ENCODE measurements around the gene SGCA.

Gene SGCA

GRCh38 chr17:50136096-50136687, 29.6 kb upstream of the SGCA start:
- no peak for DNase-seq (ENCODE audit: low read depth)
- H3K9ac ChIP-seq (ENCODE audit: low read length) = no peak overlapping the region
- no peaks in the 10 kb centered on the region for H3K27me3 ChIP-seq (replicated peaks; ENCODE audit: control insufficient read depth, insufficient read depth, low read length)
- H3K4me1 ChIP-seq (ENCODE audit: control insufficient read depth, insufficient read depth, low read length) = peaks cover 11% of the 10 kb centered on the region
- H3K4me3 ChIP-seq (ENCODE audit: low read length) = no peak overlapping the region
- H3K9me3 ChIP-seq (ENCODE audit: control insufficient read depth, low read length) = no peaks in the 10 kb centered on the region
- peaks cover 59% of the 10 kb centered on the region for H3K36me3 ChIP-seq (ENCODE audit: control insufficient read depth, insufficient read depth, low read length, severe bottlenecking)

GRCh38 chr17:50137042-50137441, 28.8 kb upstream of the SGCA start:
- no peak for DNase-seq (ENCODE audit: low read depth)
- Histone ChIP-seq H3K27me3 (replicated peaks; ENCODE audit: control insufficient read depth, insufficient read depth, low read length) (no peaks in the 10 kb centered on the region), H3K36me3 (ENCODE audit: control insufficient read depth, insufficient read depth, low read length, severe bottlenecking) (peaks cover 68% of the 10 kb centered on the region), H3K9ac (ENCODE audit: low read length) (no peak overlapping the region), H3K4me3 (ENCODE audit: low read length) (no peak overlapping the region), H3K9me3 (ENCODE audit: control insufficient read depth, low read length) (no peaks in the 10 kb centered on the region), H3K4me1 (ENCODE audit: control insufficient read depth, insufficient read depth, low read length) (peaks cover 11% of the 10 kb centered on the region)

GRCh38 chr17:50139185-50139783, 26.5 kb upstream of the SGCA start:
- no peaks in the 10 kb centered on the region for H3K27me3 ChIP-seq (replicated peaks; ENCODE audit: control insufficient read depth, insufficient read depth, low read length)
- no peak for DNase-seq (ENCODE audit: low read depth)
- H3K9ac ChIP-seq (ENCODE audit: low read length) = no peak overlapping the region
- no peaks in the 10 kb centered on the region for H3K4me1 ChIP-seq (ENCODE audit: control insufficient read depth, insufficient read depth, low read length)
- peaks cover 88% of the 10 kb centered on the region for H3K36me3 ChIP-seq (ENCODE audit: control insufficient read depth, insufficient read depth, low read length, severe bottlenecking)
- no peak overlapping the region for H3K4me3 ChIP-seq (ENCODE audit: low read length)
- no peaks in the 10 kb centered on the region for H3K9me3 ChIP-seq (ENCODE audit: control insufficient read depth, low read length)

- Histone ChIP-seq H3K4me3 (ENCODE audit: low read length) (no peak overlapping the region), H3K4me1 (ENCODE audit: control insufficient read depth, insufficient read depth, low read length) (peaks cover 8% of the 10 kb centered on the region), H3K36me3 (ENCODE audit: control insufficient read depth, insufficient read depth, low read length, severe bottlenecking) (peaks cover 97% of the 10 kb centered on the region), H3K27me3 (replicated peaks; ENCODE audit: control insufficient read depth, insufficient read depth, low read length) (no peaks in the 10 kb centered on the region), H3K9ac (ENCODE audit: low read length) (no peak overlapping the region), H3K9me3 (ENCODE audit: control insufficient read depth, low read length) (no peaks in the 10 kb centered on the region)
- peak; percentile 79 for DNase-seq (ENCODE audit: low read depth)
Observed at GRCh38 chr17:50139950-50140885, 25.6 kb upstream of the SGCA start.

- DNase-seq (ENCODE audit: low read depth) = no peak
- Histone ChIP-seq H3K27me3 (replicated peaks; ENCODE audit: control insufficient read depth, insufficient read depth, low read length) (no peaks in the 10 kb centered on the region), H3K4me1 (ENCODE audit: control insufficient read depth, insufficient read depth, low read length) (peaks cover 18% of the 10 kb centered on the region), H3K9me3 (ENCODE audit: control insufficient read depth, low read length) (no peaks in the 10 kb centered on the region), H3K4me3 (ENCODE audit: low read length) (no peak overlapping the region), H3K36me3 (ENCODE audit: control insufficient read depth, insufficient read depth, low read length, severe bottlenecking) (peaks cover 88% of the 10 kb centered on the region), H3K9ac (ENCODE audit: low read length) (no peak overlapping the region)
Observed at GRCh38 chr17:50141026-50141744, 24.6 kb upstream of the SGCA start.

GRCh38 chr17:50141745-50142110, 24.1 kb upstream of the SGCA start:
- no peak overlapping the region for H3K9ac ChIP-seq (ENCODE audit: low read length)
- peaks cover 83% of the 10 kb centered on the region for H3K36me3 ChIP-seq (ENCODE audit: control insufficient read depth, insufficient read depth, low read length, severe bottlenecking)
- H3K27me3 ChIP-seq (replicated peaks; ENCODE audit: control insufficient read depth, insufficient read depth, low read length) = no peaks in the 10 kb centered on the region
- peaks cover 23% of the 10 kb centered on the region for H3K4me1 ChIP-seq (ENCODE audit: control insufficient read depth, insufficient read depth, low read length)
- DNase-seq (ENCODE audit: low read depth) = no peak
- no peaks in the 10 kb centered on the region for H3K9me3 ChIP-seq (ENCODE audit: control insufficient read depth, low read length)
- H3K4me3 ChIP-seq (ENCODE audit: low read length) = no peak overlapping the region

- Histone ChIP-seq H3K9ac (ENCODE audit: low read length) (no peak overlapping the region), H3K4me1 (ENCODE audit: control insufficient read depth, insufficient read depth, low read length) (peaks cover 41% of the 10 kb centered on the region), H3K36me3 (ENCODE audit: control insufficient read depth, insufficient read depth, low read length, severe bottlenecking) (peaks cover 64% of the 10 kb centered on the region), H3K27me3 (replicated peaks; ENCODE audit: control insufficient read depth, insufficient read depth, low read length) (no peaks in the 10 kb centered on the region), H3K4me3 (ENCODE audit: low read length) (no peak overlapping the region), H3K9me3 (ENCODE audit: control insufficient read depth, low read length) (no peaks in the 10 kb centered on the region)
- DNase-seq (ENCODE audit: low read depth) = no peak
Observed at GRCh38 chr17:50143461-50144176, 22.2 kb upstream of the SGCA start.

GRCh38 chr17:50144355-50144754, 21.4 kb upstream of the SGCA start:
- no peaks in the 10 kb centered on the region for H3K9me3 ChIP-seq (ENCODE audit: control insufficient read depth, low read length)

GRCh38 chr17:50144845-50145531, 20.8 kb upstream of the SGCA start:
- Histone ChIP-seq H3K4me3 (ENCODE audit: low read length) (no peak overlapping the region), H3K27me3 (replicated peaks; ENCODE audit: control insufficient read depth, insufficient read depth, low read length) (no peaks in the 10 kb centered on the region), H3K9me3 (ENCODE audit: control insufficient read depth, low read length) (no peaks in the 10 kb centered on the region), H3K36me3 (ENCODE audit: control insufficient read depth, insufficient read depth, low read length, severe bottlenecking) (peaks cover 50% of the 10 kb centered on the region), H3K4me1 (ENCODE audit: control insufficient read depth, insufficient read depth, low read length) (peaks cover 41% of the 10 kb centered on the region), H3K9ac (ENCODE audit: low read length) (peak overlapping the region; percentile 7)
- DNase-seq (ENCODE audit: low read depth) = no peak

More at GRCh38 chr17:50144355-50144754, 21.4 kb upstream of the SGCA start:
- Histone ChIP-seq H3K27me3 (replicated peaks; ENCODE audit: control insufficient read depth, insufficient read depth, low read length) (no peaks in the 10 kb centered on the region), H3K4me3 (ENCODE audit: low read length) (no peak overlapping the region), H3K4me1 (ENCODE audit: control insufficient read depth, insufficient read depth, low read length) (peaks cover 41% of the 10 kb centered on the region), H3K36me3 (ENCODE audit: control insufficient read depth, insufficient read depth, low read length, severe bottlenecking) (peaks cover 56% of the 10 kb centered on the region), H3K9ac (ENCODE audit: low read length) (no peak overlapping the region)
- no peak for DNase-seq (ENCODE audit: low read depth)

GRCh38 chr17:50145532-50146229, 20.1 kb upstream of the SGCA start:
- no peaks in the 10 kb centered on the region for H3K27me3 ChIP-seq (replicated peaks; ENCODE audit: control insufficient read depth, insufficient read depth, low read length)
- DNase-seq (ENCODE audit: low read depth) = no peak
- H3K9ac ChIP-seq (ENCODE audit: low read length) = peak overlapping the region; percentile 7
- H3K4me1 ChIP-seq (ENCODE audit: control insufficient read depth, insufficient read depth, low read length) = peaks cover 41% of the 10 kb centered on the region
- H3K9me3 ChIP-seq (ENCODE audit: control insufficient read depth, low read length) = no peaks in the 10 kb centered on the region
- no peak overlapping the region for H3K4me3 ChIP-seq (ENCODE audit: low read length)
- peaks cover 43% of the 10 kb centered on the region for H3K36me3 ChIP-seq (ENCODE audit: control insufficient read depth, insufficient read depth, low read length, severe bottlenecking)
